Measurements from ENCODE around the gene GSE1.
A peak's percentile ranks its signal among the peaks of the same experiment; 100 is the strongest.

GSE1 gene

GRCh38 chr16:85716022-85716679, 103.0 kb downstream of the GSE1 start (continued):
- TF ChIP-seq ZNF561 (tag by site-specific recombination; IDR thresholded peaks at IDR 0.05; ENCODE audit: borderline replicate concordance): no peak
- no peak for TF ChIP-seq REST (tag by site-specific recombination; IDR thresholded peaks at IDR 0.05)
- no peak for TF ChIP-seq BCL6B (tag by site-specific recombination; IDR thresholded peaks at IDR 0.05)
- no peak for TF ChIP-seq ZNF677 (tag by site-specific recombination; IDR thresholded peaks at IDR 0.05)
- TF ChIP-seq ZNF37A (tag by site-specific recombination; IDR thresholded peaks at IDR 0.05): no peak
- no peak for TF ChIP-seq PRDM6 (tag by site-specific recombination; IDR thresholded peaks at IDR 0.05)
- no peak for TF ChIP-seq TSHZ1 (tag by site-specific recombination; IDR thresholded peaks at IDR 0.05; ENCODE audit: borderline replicate concordance)
- TF ChIP-seq WT1 (tag by site-specific recombination; IDR thresholded peaks at IDR 0.05): peak; percentile 87
- no peak for TF ChIP-seq REPIN1 (tag by site-specific recombination; IDR thresholded peaks at IDR 0.05; ENCODE audit: low read depth)
- no peak for TF ChIP-seq KLF8 (tag by site-specific recombination; IDR thresholded peaks at IDR 0.05)
- no peak for TF ChIP-seq ZBTB17 (tag by site-specific recombination; IDR thresholded peaks at IDR 0.05)
- TF ChIP-seq ZNF10 (tag by site-specific recombination; IDR thresholded peaks at IDR 0.05): no peak
- peak; percentile 64; the same call in 1 of the 2 replicates for TF ChIP-seq ZNF248 (tag by site-specific recombination; IDR thresholded peaks at IDR 0.05)
- TF ChIP-seq TRIM28 (IDR thresholded peaks at IDR 0.05; ENCODE audit: borderline replicate concordance, low read length): no peak
- no peak for TF ChIP-seq ZNF629 (tag by site-specific recombination; IDR thresholded peaks at IDR 0.05)
- no peak for TF ChIP-seq ZNF16 (tag by site-specific recombination; IDR thresholded peaks at IDR 0.05; ENCODE audit: low read depth)
- no peak for TF ChIP-seq ZNF114 (tag by site-specific recombination; IDR thresholded peaks at IDR 0.05)
- TF ChIP-seq ZNF555 (tag by site-specific recombination; conservative IDR thresholded peaks at IDR 0.05): no peak
- peak; percentile 22; the same call in 1 of the 2 replicates for TF ChIP-seq PRDM1 (tag by site-specific recombination; IDR thresholded peaks at IDR 0.05)
- TF ChIP-seq ZNF335 (tag by site-specific recombination; conservative IDR thresholded peaks at IDR 0.05): no peak
- TF ChIP-seq ZXDB (tag by site-specific recombination; IDR thresholded peaks at IDR 0.05): no peak
- TF ChIP-seq ZBTB44 (tag by site-specific recombination; IDR thresholded peaks at IDR 0.05): no peak
- no peak for TF ChIP-seq ZNF639 (tag by site-specific recombination; IDR thresholded peaks at IDR 0.05)
- TF ChIP-seq PRDM4 (tag by site-specific recombination; IDR thresholded peaks at IDR 0.05): no peak
- TF ChIP-seq ZNF701 (tag by site-specific recombination; IDR thresholded peaks at IDR 0.05): no peak
